Ishikawa (cell line): ENCODE results near the gene ZNF319.
A peak's percentile ranks its signal among the peaks of the same experiment; 100 is the strongest.

ENCODE experiments used
- CEBPB ChIP-seq: IDR thresholded peaks from 2 replicates; pipeline ENCODE4 v1.6.1; 2012
- CREB1 ChIP-seq: IDR thresholded peaks from 2 replicates; pipeline ENCODE4 v1.6.1; 2012; ENCODE audit warnings: low read depth
- EGR1 ChIP-seq: IDR thresholded peaks from 2 replicates; pipeline ENCODE4 v1.6.1; 2012
- EP300 ChIP-seq: IDR thresholded peaks from 2 replicates; pipeline ENCODE4 v1.6.1; 2012; ENCODE audit warnings: borderline replicate concordance
- FOXM1 ChIP-seq: IDR thresholded peaks from 2 replicates; pipeline ENCODE4 v1.6.1; 2012; ENCODE audit warnings: low read depth, borderline replicate concordance
- NFIC ChIP-seq: IDR thresholded peaks from 2 replicates; pipeline ENCODE4 v1.6.1; 2012
- RAD21 ChIP-seq: IDR thresholded peaks from 2 replicates; pipeline ENCODE4 v1.6.1; 2012; ENCODE audit warnings: low read depth
- TAF1 ChIP-seq: IDR thresholded peaks from 2 replicates; pipeline ENCODE4 v1.6.1; 2012; ENCODE audit warnings: low read depth, mild to moderate bottlenecking
- TCF12 ChIP-seq: IDR thresholded peaks from 2 replicates; pipeline ENCODE4 v1.6.1; 2012; ENCODE audit warnings: low read depth
- TEAD4 ChIP-seq: IDR thresholded peaks from 2 replicates; pipeline ENCODE4 v1.6.1; 2012
- YY1 ChIP-seq: IDR thresholded peaks from 2 replicates; pipeline ENCODE4 v1.6.1; 2012; ENCODE audit warnings: low read depth
- ZBTB7A ChIP-seq: IDR thresholded peaks from 2 replicates; pipeline ENCODE4 v1.6.1; 2012; ENCODE audit warnings: low read depth
- TF ChIP-seq, protein P1 (sequence below): IDR thresholded peaks from 2 replicates; pipeline ENCODE4 v1.6.1; 2012; ENCODE audit warnings: low read depth, mild to moderate bottlenecking
- TF ChIP-seq, protein P2 (sequence below): IDR thresholded peaks from 2 replicates; pipeline ENCODE4 v1.6.1; 2012
- TF ChIP-seq, protein P3 (sequence below): IDR thresholded peaks from 2 replicates; pipeline ENCODE4 v1.6.1; 2012

ZNF319 gene

DNA sequence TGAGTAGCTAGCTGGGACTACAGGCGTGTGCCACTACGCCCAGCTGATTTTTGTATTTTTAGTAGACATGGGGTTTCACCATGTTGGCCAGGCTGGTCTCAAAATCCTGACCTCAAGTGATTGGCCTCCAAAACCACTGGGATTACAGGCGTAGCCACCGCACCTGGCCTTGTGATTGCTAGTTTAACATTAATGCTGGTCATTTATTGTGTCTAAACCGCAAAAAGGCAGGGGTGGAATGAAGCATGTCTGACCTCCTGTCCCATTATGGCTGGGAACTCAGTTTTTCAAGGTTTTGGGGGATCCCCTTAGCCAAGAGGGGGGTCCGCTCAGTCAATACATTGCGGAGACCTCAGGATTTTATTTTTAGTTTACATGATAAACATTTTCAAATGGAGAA, 18.8 kb downstream of the ZNF319 start:
- TF ChIP-seq ZBTB7A = no peak
- TF ChIP-seq, protein P1, sequence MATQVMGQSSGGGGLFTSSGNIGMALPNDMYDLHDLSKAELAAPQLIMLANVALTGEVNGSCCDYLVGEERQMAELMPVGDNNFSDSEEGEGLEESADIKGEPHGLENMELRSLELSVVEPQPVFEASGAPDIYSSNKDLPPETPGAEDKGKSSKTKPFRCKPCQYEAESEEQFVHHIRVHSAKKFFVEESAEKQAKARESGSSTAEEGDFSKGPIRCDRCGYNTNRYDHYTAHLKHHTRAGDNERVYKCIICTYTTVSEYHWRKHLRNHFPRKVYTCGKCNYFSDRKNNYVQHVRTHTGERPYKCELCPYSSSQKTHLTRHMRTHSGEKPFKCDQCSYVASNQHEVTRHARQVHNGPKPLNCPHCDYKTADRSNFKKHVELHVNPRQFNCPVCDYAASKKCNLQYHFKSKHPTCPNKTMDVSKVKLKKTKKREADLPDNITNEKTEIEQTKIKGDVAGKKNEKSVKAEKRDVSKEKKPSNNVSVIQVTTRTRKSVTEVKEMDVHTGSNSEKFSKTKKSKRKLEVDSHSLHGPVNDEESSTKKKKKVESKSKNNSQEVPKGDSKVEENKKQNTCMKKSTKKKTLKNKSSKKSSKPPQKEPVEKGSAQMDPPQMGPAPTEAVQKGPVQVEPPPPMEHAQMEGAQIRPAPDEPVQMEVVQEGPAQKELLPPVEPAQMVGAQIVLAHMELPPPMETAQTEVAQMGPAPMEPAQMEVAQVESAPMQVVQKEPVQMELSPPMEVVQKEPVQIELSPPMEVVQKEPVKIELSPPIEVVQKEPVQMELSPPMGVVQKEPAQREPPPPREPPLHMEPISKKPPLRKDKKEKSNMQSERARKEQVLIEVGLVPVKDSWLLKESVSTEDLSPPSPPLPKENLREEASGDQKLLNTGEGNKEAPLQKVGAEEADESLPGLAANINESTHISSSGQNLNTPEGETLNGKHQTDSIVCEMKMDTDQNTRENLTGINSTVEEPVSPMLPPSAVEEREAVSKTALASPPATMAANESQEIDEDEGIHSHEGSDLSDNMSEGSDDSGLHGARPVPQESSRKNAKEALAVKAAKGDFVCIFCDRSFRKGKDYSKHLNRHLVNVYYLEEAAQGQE = no peak
- TF ChIP-seq TEAD4 = no peak
- TF ChIP-seq FOXM1 = no peak
- no peak for TF ChIP-seq TAF1
- TF ChIP-seq NFIC = no peak
- TF ChIP-seq, protein P2, sequence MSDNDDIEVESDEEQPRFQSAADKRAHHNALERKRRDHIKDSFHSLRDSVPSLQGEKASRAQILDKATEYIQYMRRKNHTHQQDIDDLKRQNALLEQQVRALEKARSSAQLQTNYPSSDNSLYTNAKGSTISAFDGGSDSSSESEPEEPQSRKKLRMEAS = no peak
- no peak for TF ChIP-seq YY1
- no peak for TF ChIP-seq TCF12
- TF ChIP-seq CREB1 = no peak
- no peak for TF ChIP-seq EP300
- TF ChIP-seq, protein P3, sequence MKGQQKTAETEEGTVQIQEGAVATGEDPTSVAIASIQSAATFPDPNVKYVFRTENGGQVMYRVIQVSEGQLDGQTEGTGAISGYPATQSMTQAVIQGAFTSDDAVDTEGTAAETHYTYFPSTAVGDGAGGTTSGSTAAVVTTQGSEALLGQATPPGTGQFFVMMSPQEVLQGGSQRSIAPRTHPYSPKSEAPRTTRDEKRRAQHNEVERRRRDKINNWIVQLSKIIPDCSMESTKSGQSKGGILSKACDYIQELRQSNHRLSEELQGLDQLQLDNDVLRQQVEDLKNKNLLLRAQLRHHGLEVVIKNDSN = no peak
- no peak for TF ChIP-seq RAD21
- no peak for TF ChIP-seq CEBPB

DNA sequence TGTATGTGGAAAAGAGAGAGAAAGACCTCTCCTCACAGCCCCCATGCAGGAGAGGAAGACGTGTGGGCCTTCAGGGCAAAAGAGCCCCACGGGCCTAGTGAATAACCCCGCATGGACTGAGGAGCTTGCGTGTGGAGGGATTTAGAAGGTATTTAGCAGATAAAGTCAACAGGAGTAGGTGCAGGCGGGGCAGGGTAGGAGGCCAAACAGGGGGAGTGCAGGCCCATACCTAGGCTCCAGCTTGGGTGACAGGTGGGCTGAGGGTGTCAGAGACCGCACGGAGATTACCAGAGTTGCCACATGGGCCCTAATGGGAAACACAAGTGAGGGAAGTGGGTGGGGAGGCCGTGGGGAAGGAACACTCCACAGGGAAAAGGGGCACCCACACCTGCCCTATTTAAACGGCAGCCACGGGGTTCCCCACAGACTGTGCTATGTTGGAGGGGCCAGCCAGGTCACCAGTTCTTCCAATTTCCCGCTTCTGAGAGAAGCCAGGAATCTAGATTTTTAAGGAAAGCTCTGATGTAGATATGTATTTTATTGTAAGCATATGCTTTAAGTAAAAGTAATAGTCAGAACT, 21.4 kb downstream of the ZNF319 start:
- TF ChIP-seq CREB1 = no peak
- no peak for TF ChIP-seq EP300
- no peak for TF ChIP-seq TEAD4
- TF ChIP-seq CEBPB = no peak
- TF ChIP-seq TAF1 = no peak
- TF ChIP-seq, protein P2 = no peak
- TF ChIP-seq FOXM1 = no peak
- no peak for TF ChIP-seq RAD21
- no peak for TF ChIP-seq NFIC
- TF ChIP-seq, protein P1 = no peak
- TF ChIP-seq, protein P3 = no peak
- no peak for TF ChIP-seq TCF12
- no peak for TF ChIP-seq EGR1
- no peak for TF ChIP-seq YY1
- no peak for TF ChIP-seq ZBTB7A

DNA sequence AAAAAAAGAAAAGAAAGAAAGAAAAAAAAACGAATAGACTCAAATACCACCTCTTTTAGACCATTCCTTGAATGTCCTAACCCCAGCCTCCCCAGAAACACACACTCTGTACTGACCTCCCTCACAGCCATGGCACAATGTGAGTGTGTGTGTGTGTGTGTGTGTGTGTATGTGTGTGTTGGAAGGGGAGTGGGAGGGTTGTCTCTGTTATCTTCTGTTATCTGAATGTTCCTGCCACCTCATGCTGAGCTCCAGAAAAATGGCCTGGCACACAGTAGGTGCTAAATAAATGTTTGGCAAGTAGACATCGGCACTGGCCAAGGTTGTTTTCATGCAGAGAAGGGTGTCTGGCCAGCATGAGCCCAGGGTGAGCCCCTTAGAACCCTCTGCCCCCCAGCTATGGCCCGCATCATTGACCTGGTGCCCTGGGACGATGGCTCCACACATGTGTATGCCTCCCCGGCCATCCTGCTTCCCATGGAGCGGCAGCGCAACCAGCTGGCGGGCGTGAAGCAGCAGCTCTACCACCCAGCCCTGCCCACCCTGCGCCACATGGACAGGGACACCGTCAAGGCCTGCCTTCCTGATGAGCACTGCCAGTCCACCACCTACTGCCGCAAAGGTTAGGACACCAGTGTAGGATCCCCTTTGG, 22.9 kb downstream of the ZNF319 start:
- TF ChIP-seq CREB1 = no peak
- peak; percentile 54; the same call in 1 of the 2 replicates for TF ChIP-seq RAD21

DNA sequence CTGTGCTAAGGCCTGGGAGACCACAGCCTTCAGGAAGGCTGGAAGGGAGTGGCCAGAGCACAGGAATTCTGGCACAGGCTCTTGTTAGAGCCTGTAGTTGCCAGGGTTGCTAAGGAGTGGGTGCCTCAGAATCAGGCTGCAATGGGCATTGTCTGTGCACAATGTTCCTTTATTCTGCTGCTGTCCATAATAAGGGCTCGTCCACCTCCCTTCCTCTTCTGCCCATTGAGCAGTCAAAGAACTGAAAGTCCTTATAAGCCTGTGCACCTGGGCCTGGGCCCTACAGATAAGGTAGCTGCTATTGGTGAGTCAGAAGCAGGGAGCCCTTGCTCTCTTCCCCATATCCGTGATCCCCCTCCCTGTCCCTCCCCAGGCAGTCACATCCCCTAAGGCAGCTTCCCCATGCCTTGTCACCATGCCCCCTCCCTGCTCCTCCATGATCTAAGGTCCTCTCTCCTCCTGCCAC, 24.1 kb downstream of the ZNF319 start:
- TF ChIP-seq, protein P3 = no peak
- TF ChIP-seq, protein P1 = no peak
- TF ChIP-seq TCF12 (no peak), TAF1 (no peak)
